ENCODE measurements around the gene AMFR. TPM values are rescaled to one million over a fixed set of nuclear protein-coding genes. Genes with fewer than 3 reads are reported as not detected.
A peak's percentile ranks its signal among the peaks of the same experiment; 100 is the strongest.

AMFR gene
- total RNA-seq, 2 donors from 2014 or later = 64.8 to 102 TPM

- DNase-seq (no peak), ATAC-seq (no peak)
- peaks cover 38% of the 10 kb centered on the region for H3K4me1 Mint-ChIP-seq
- no peaks in the 10 kb centered on the region for H3K9me3 ChIP-seq (ENCODE audit: control insufficient read depth, low read length, poor library complexity, severe bottlenecking)
- peak overlapping the region; percentile 98 for H3K27ac Mint-ChIP-seq
- H3K27me3 Mint-ChIP-seq = no peaks in the 10 kb centered on the region
- peak overlapping the region; percentile 100 for H3K4me3 Mint-ChIP-seq
- peaks cover 11% of the 10 kb centered on the region for H3K36me3 Mint-ChIP-seq (ENCODE audit: low read depth)
These were observed 25.1 kb upstream of the AMFR start for GRCh38 chr16:56450275-56450985.

GRCh38 chr16:56448005-56448404, 22.7 kb upstream of the AMFR start:
- Mint-ChIP-seq H3K27ac (peak overlapping the region; percentile 83), H3K27me3 (no peaks in the 10 kb centered on the region), H3K4me3 (no peak overlapping the region), H3K4me1 (peaks cover 34% of the 10 kb centered on the region), H3K36me3 (ENCODE audit: low read depth) (peaks cover 9% of the 10 kb centered on the region)
- ATAC-seq (no peak), DNase-seq (no peak)
- no peaks in the 10 kb centered on the region for H3K9me3 ChIP-seq (ENCODE audit: control insufficient read depth, low read length, poor library complexity, severe bottlenecking)

- Mint-ChIP-seq H3K27ac (no peak overlapping the region), H3K36me3 (ENCODE audit: low read depth) (peaks cover 9% of the 10 kb centered on the region), H3K4me3 (no peak overlapping the region), H3K4me1 (peaks cover 30% of the 10 kb centered on the region), H3K27me3 (no peaks in the 10 kb centered on the region)
- ATAC-seq (no peak), DNase-seq (no peak)
- H3K9me3 ChIP-seq (ENCODE audit: control insufficient read depth, low read length, poor library complexity, severe bottlenecking) = no peaks in the 10 kb centered on the region
These were observed 21.9 kb upstream of the AMFR start for GRCh38 chr16:56447286-56447685.

GRCh38 chr16:56438038-56438437, 12.7 kb upstream of the AMFR start:
- no peak for ATAC-seq
- no peaks in the 10 kb centered on the region for H3K27me3 Mint-ChIP-seq

GRCh38 chr16:56436258-56436657, 10.9 kb upstream of the AMFR start:
- Mint-ChIP-seq H3K4me1 (peaks cover 8% of the 10 kb centered on the region), H3K4me3 (no peak overlapping the region), H3K27me3 (no peaks in the 10 kb centered on the region), H3K36me3 (ENCODE audit: low read depth) (peaks cover 8% of the 10 kb centered on the region), H3K27ac (no peak overlapping the region)
- ATAC-seq (no peak), DNase-seq (no peak)
- no peaks in the 10 kb centered on the region for H3K9me3 ChIP-seq (ENCODE audit: control insufficient read depth, low read length, poor library complexity, severe bottlenecking)

More at GRCh38 chr16:56438038-56438437, 12.7 kb upstream of the AMFR start:
- H3K4me3 Mint-ChIP-seq = no peak overlapping the region
- H3K27ac Mint-ChIP-seq = no peak overlapping the region
- peaks cover 11% of the 10 kb centered on the region for H3K36me3 Mint-ChIP-seq (ENCODE audit: low read depth)
- peaks cover 10% of the 10 kb centered on the region for H3K4me1 Mint-ChIP-seq
- no peaks in the 10 kb centered on the region for H3K9me3 ChIP-seq (ENCODE audit: control insufficient read depth, low read length, poor library complexity, severe bottlenecking)
- DNase-seq = no peak

- ATAC-seq = no peak
These were observed 2.7 kb upstream of the AMFR start for GRCh38 chr16:56428091-56428490.

GRCh38 chr16:56426585-56426984, 1.2 kb upstream of the AMFR start:
- no peak for DNase-seq
- Mint-ChIP-seq H3K4me1 (peaks cover 25% of the 10 kb centered on the region), H3K27me3 (no peaks in the 10 kb centered on the region), H3K27ac (no peak overlapping the region), H3K36me3 (ENCODE audit: low read depth) (no peaks in the 10 kb centered on the region), H3K4me3 (peak overlapping the region; percentile 84)
- H3K9me3 ChIP-seq (ENCODE audit: control insufficient read depth, low read length, poor library complexity, severe bottlenecking) = no peaks in the 10 kb centered on the region
- ATAC-seq = no peak

More at GRCh38 chr16:56428091-56428490, 2.7 kb upstream of the AMFR start:
- no peaks in the 10 kb centered on the region for H3K9me3 ChIP-seq (ENCODE audit: control insufficient read depth, low read length, poor library complexity, severe bottlenecking)
- no peak overlapping the region for H3K4me3 Mint-ChIP-seq
- H3K27me3 Mint-ChIP-seq = no peaks in the 10 kb centered on the region
- no peak overlapping the region for H3K27ac Mint-ChIP-seq
- H3K4me1 Mint-ChIP-seq = peaks cover 12% of the 10 kb centered on the region
- no peak for DNase-seq
- no peaks in the 10 kb centered on the region for H3K36me3 Mint-ChIP-seq (ENCODE audit: low read depth)

GRCh38 chr16:56424791-56425438, 430 bp downstream of the AMFR start:
- H3K27me3 Mint-ChIP-seq = no peaks in the 10 kb centered on the region
- peaks cover 33% of the 10 kb centered on the region for H3K4me1 Mint-ChIP-seq
- peak overlapping the region; percentile 96 for H3K4me3 Mint-ChIP-seq
- H3K27ac Mint-ChIP-seq = peak overlapping the region; percentile 95
- DNase-seq = peak; percentile 15 to 34 (median 32)
- H3K36me3 Mint-ChIP-seq (ENCODE audit: low read depth) = no peaks in the 10 kb centered on the region
- no peaks in the 10 kb centered on the region for H3K9me3 ChIP-seq (ENCODE audit: control insufficient read depth, low read length, poor library complexity, severe bottlenecking)
- ATAC-seq = peak; percentile 53

- peaks cover 33% of the 10 kb centered on the region for H3K4me1 Mint-ChIP-seq
- no peak for ATAC-seq
These were observed 961 bp downstream of the AMFR start for GRCh38 chr16:56424404-56424764.

GRCh38 chr16:56423584-56424403, 1.6 kb downstream of the AMFR start:
- DNase-seq = no peak
- peak overlapping the region; percentile 96 for H3K4me3 Mint-ChIP-seq
- peaks cover 33% of the 10 kb centered on the region for H3K4me1 Mint-ChIP-seq
- ATAC-seq = no peak
- H3K36me3 Mint-ChIP-seq (ENCODE audit: low read depth) = no peaks in the 10 kb centered on the region
- peak overlapping the region; percentile 95 for H3K27ac Mint-ChIP-seq
- H3K9me3 ChIP-seq (ENCODE audit: control insufficient read depth, low read length, poor library complexity, severe bottlenecking) = no peaks in the 10 kb centered on the region
- H3K27me3 Mint-ChIP-seq = no peaks in the 10 kb centered on the region

More at GRCh38 chr16:56424404-56424764, 961 bp downstream of the AMFR start:
- Mint-ChIP-seq H3K27me3 (no peaks in the 10 kb centered on the region), H3K36me3 (ENCODE audit: low read depth) (no peaks in the 10 kb centered on the region), H3K27ac (peak overlapping the region; percentile 95), H3K4me3 (peak overlapping the region; percentile 96)
- H3K9me3 ChIP-seq (ENCODE audit: control insufficient read depth, low read length, poor library complexity, severe bottlenecking) = no peaks in the 10 kb centered on the region
- DNase-seq = no peak

GRCh38 chr16:56422896-56423441, 2.4 kb downstream of the AMFR start:
- H3K4me3 Mint-ChIP-seq = peak overlapping the region; percentile 63
- DNase-seq (no peak), ATAC-seq (no peak)
- H3K27ac Mint-ChIP-seq = peak overlapping the region; percentile 81
- H3K27me3 Mint-ChIP-seq = no peaks in the 10 kb centered on the region
- no peaks in the 10 kb centered on the region for H3K36me3 Mint-ChIP-seq (ENCODE audit: low read depth)
- peaks cover 33% of the 10 kb centered on the region for H3K4me1 Mint-ChIP-seq
- no peaks in the 10 kb centered on the region for H3K9me3 ChIP-seq (ENCODE audit: control insufficient read depth, low read length, poor library complexity, severe bottlenecking)

GRCh38 chr16:56421976-56422669, 3.2 kb downstream of the AMFR start:
- Mint-ChIP-seq H3K36me3 (ENCODE audit: low read depth) (no peaks in the 10 kb centered on the region), H3K4me3 (peak overlapping the region; percentile 63), H3K27me3 (no peaks in the 10 kb centered on the region), H3K4me1 (peaks cover 33% of the 10 kb centered on the region), H3K27ac (peak overlapping the region; percentile 81)
- ATAC-seq = no peak
- no peaks in the 10 kb centered on the region for H3K9me3 ChIP-seq (ENCODE audit: control insufficient read depth, low read length, poor library complexity, severe bottlenecking)
- DNase-seq = no peak

Data from T-helper 17 cell (primary cell).